Measurements from ENCODE around the gene RBM47. TPM values are rescaled to one million over a fixed set of nuclear protein-coding genes. Genes with fewer than 3 reads are reported as not detected.
A peak's percentile ranks its signal among the peaks of the same experiment; 100 is the strongest.

Gene RBM47
- total RNA-seq, 6 donors from 2014 or later = 111 to 448 (median 149) TPM

DNA sequence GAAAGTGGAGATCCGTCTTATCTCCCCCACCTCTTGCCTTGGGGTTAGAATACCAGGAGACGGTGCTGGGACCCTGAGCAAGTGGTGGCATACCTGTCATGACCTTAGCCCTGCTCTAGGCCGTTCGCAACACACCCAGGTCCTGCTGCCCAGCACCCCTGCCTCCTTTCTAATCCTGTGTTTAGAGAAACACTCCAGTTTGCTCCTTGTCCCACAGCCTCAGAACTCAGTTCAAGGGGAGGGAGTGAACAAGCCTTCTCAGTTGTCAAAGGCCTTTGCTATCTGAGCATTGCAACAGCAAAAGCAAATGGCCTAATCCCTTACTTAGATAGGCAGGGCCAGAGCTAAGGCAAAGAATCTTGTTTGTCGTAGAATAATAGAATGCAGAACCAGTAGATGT is 226.6 kb downstream of the RBM47 start:
- no peaks in the 10 kb centered on the region for H3K27me3 ChIP-seq
- peaks cover 0 to 11% (median 2%) of the 10 kb centered on the region in 4 donors for H3K4me1 ChIP-seq
- 66 to 83% methylated on average over 5 of the region's 5 CpGs for WGBS, 2 donors
- TF ChIP-seq POLR2AphosphoS5 (IDR thresholded peaks at IDR 0.05) (no peak), POLR2A (IDR thresholded peaks at IDR 0.05) (peak in 1 of 4 donors; percentile 27), EP300 (IDR thresholded peaks at IDR 0.05) (no peak)
- TF ChIP-seq, protein P1, sequence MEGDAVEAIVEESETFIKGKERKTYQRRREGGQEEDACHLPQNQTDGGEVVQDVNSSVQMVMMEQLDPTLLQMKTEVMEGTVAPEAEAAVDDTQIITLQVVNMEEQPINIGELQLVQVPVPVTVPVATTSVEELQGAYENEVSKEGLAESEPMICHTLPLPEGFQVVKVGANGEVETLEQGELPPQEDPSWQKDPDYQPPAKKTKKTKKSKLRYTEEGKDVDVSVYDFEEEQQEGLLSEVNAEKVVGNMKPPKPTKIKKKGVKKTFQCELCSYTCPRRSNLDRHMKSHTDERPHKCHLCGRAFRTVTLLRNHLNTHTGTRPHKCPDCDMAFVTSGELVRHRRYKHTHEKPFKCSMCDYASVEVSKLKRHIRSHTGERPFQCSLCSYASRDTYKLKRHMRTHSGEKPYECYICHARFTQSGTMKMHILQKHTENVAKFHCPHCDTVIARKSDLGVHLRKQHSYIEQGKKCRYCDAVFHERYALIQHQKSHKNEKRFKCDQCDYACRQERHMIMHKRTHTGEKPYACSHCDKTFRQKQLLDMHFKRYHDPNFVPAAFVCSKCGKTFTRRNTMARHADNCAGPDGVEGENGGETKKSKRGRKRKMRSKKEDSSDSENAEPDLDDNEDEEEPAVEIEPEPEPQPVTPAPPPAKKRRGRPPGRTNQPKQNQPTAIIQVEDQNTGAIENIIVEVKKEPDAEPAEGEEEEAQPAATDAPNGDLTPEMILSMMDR (IDR thresholded peaks at IDR 0.05) = no peak
- DNase-seq = peak in 1 of 2 donors; percentile 75
- peak in 1 of 2 donors; percentile 69 for ATAC-seq (ENCODE audit: low FRiP score in 2 of 2)
- no peaks in the 10 kb centered on the region for H3K36me3 ChIP-seq
- H3K9me3 ChIP-seq = peaks cover 0 to 6% (median 2%) of the 10 kb centered on the region in 4 donors
- H3K4me3 ChIP-seq = no peak overlapping the region
- H3K27ac ChIP-seq = peak overlapping the region; percentile 34 to 89 (median 82)

DNA sequence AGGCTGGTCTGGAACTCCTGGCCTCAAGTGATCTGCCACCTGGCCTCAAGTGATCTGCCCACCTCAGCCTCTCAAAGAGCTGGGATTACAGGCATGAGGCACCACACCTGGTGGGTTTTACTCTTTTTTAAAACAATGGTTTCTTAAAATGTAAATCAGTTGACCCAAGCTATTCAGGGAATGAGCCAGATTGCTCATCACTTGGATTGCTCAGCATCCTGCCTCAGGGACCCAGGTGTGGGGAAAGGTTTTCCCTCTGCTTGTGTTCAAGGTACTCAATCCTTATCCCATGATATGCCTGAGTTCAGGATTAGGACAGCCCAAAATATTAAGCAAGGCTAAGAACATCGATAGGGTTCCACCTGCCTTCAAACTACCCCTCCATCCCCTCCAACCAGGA is 227.1 kb downstream of the RBM47 start:
- H3K27ac ChIP-seq = peak overlapping the region; percentile 34 to 89 (median 82)
- H3K27me3 ChIP-seq = no peaks in the 10 kb centered on the region
- H3K4me3 ChIP-seq = no peak overlapping the region
- H3K4me1 ChIP-seq = peaks cover 0 to 11% (median 2%) of the 10 kb centered on the region in 4 donors
- TF ChIP-seq EP300 (IDR thresholded peaks at IDR 0.05) (no peak), POLR2A (IDR thresholded peaks at IDR 0.05) (no peak), POLR2AphosphoS5 (IDR thresholded peaks at IDR 0.05) (no peak)
- TF ChIP-seq, protein P1 (IDR thresholded peaks at IDR 0.05) = no peak
- ATAC-seq (ENCODE audit: low FRiP score in 2 of 2) = no peak
- H3K36me3 ChIP-seq = no peaks in the 10 kb centered on the region
- peaks cover 0 to 6% (median 2%) of the 10 kb centered on the region in 4 donors for H3K9me3 ChIP-seq
- WGBS, 2 donors = 75 to 93% methylated on average over 1 of the region's 1 CpG
- DNase-seq = no peak

DNA sequence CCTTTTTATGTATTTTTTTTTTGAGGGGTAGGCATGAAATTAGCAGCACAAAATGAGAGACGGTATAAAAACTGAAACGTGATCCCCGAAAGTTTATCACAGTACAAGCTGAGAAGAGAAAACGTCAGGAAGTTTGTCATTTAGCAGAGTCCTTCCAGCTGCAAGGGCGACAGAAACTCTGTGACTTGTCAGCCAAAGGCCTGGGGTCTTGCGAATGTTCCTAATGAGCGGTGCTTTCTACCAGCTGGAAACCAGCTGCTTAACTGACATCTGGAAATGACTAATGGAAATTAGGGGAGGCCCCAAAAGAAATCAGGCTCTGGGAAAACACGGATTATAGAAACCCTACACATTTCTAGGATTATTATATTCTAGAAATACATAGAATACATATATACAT is 228.0 kb downstream of the RBM47 start:
- Histone ChIP-seq H3K27ac (no peak overlapping the region), H3K27me3 (no peaks in the 10 kb centered on the region), H3K4me3 (no peak overlapping the region), H3K9me3 (peaks cover 0 to 4% (median 0%) of the 10 kb centered on the region in 4 donors), H3K36me3 (no peaks in the 10 kb centered on the region), H3K4me1 (peaks cover 0 to 13% (median 2%) of the 10 kb centered on the region in 4 donors)
- 78 to 82% methylated on average over 8 of the region's 8 CpGs for WGBS, 2 donors
- ATAC-seq (ENCODE audit: low FRiP score in 2 of 2) (no peak), DNase-seq (no peak)
- TF ChIP-seq EP300 (IDR thresholded peaks at IDR 0.05) = no peak

DNA sequence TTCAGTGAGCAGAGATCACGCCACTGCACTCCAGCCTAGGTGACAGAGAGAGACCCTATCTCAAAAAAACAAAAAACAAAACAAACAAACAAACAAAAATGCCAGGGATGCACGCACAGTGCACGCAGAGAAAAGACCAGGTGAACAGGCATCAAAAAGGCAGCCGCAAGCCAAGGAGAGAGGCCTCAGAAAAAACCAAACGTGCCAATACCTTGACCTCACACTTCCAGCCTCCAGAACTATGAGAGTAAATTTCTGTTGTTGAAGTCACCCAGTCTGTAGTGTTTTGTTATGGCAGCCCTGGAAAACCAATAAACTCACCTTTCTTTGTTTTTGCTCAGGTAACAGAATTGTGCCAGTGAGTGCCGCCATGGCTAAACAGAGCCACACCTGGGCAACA is 228.6 kb downstream of the RBM47 start:
- TF ChIP-seq, protein P1 (IDR thresholded peaks at IDR 0.05) = no peak
- TF ChIP-seq POLR2A (IDR thresholded peaks at IDR 0.05) (no peak), POLR2AphosphoS5 (IDR thresholded peaks at IDR 0.05) (no peak), EP300 (IDR thresholded peaks at IDR 0.05) (no peak)
- DNase-seq (no peak), ATAC-seq (ENCODE audit: low FRiP score in 2 of 2) (no peak)
- no peaks in the 10 kb centered on the region for H3K9me3 ChIP-seq
- no peaks in the 10 kb centered on the region for H3K27me3 ChIP-seq
- H3K36me3 ChIP-seq = no peaks in the 10 kb centered on the region
- H3K4me3 ChIP-seq = no peak overlapping the region
- peaks cover 0 to 18% (median 4%) of the 10 kb centered on the region in 4 donors for H3K4me1 ChIP-seq
- WGBS, 2 donors = 93 to 95% methylated on average over 6 of the region's 6 CpGs
- no peak overlapping the region for H3K27ac ChIP-seq

DNA sequence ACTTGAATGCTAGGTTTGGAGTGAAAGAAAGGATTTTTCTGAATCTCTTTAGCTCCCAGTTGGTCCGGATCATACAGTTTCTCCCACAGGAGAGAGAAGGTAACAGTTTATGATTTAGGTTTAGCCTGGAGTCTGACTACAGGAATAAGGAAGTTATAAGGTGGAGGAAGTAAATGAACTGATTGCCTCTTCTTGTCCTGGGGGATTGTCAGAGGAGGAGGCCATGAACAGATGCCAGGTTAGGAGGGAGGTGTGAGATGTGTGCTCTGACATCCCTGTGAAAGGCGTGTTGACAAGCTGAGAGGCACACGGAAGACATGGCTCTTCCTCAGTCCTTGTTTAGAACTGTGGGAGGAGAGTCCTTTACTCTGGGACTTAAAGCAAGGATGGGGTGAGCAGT is 230.1 kb downstream of the RBM47 start:
- TF ChIP-seq POLR2AphosphoS5 (IDR thresholded peaks at IDR 0.05) = no peak
- TF ChIP-seq EP300 (IDR thresholded peaks at IDR 0.05) = no peak
- TF ChIP-seq POLR2A (IDR thresholded peaks at IDR 0.05) = no peak
- TF ChIP-seq, protein P1 (IDR thresholded peaks at IDR 0.05) = no peak
- Histone ChIP-seq H3K4me3 (no peak overlapping the region), H3K27me3 (no peaks in the 10 kb centered on the region), H3K4me1 (peaks cover 0 to 20% (median 8%) of the 10 kb centered on the region in 4 donors), H3K36me3 (no peaks in the 10 kb centered on the region), H3K9me3 (no peaks in the 10 kb centered on the region), H3K27ac (peak overlapping the region in 1 of 4 donors; percentile 21)
- DNase-seq (no peak), ATAC-seq (ENCODE audit: low FRiP score in 2 of 2) (no peak)
- 60 to 74% methylated on average over 3 of the region's 3 CpGs for WGBS, 2 donors
